Hippocampal formation (tissue), 2 donors: Measurements from ENCODE around the gene P3R3URF.

ENCODE experiments used
- DNase-seq, 2 donors: peaks; one replicate each; lab custom pipeline; 2025; lab: John Stamatoyannopoulos, UW

Gene P3R3URF

DNA sequence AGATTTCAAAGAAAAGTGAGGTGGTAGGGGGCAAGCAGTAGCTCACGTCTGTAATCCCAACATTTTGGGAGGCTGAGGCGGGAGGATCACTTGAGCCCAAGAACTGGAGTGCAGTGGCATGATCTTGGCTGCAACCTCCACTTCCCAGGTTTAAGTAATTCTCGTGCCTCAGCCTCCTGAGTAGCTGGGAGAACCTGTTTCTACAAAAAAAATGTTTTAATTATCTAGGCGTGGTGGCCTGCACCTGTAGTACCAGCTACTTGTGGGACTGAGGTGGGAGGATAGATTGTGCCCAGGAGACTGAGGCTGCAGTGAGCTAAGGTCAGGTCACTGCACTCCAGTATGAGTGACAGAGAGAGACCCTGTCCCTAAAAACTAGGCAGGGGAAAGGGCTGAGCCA lies 4.0 kb downstream of the P3R3URF start:
- no peak for DNase-seq

DNA sequence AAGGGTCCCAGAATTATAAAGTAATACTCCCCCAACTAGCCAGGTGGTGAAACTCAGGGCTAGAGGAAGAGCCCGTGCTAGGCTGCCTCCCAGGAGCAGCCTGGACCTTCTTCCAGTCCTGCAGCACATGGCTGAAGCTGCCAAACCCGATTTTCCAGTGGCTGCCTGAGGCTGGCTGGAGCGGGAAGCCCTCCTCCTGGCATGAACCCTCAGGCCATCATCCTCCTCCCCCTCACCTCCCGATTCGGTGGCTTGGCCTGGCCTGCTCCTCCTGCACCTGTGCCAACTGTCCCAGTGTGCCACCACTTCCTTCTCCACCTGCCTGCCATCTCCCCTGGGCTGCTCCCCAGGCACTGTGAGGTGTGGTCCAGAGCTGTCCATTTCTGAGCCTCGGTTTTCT lies 4.4 kb downstream of the P3R3URF start:
- no peak for DNase-seq

DNA sequence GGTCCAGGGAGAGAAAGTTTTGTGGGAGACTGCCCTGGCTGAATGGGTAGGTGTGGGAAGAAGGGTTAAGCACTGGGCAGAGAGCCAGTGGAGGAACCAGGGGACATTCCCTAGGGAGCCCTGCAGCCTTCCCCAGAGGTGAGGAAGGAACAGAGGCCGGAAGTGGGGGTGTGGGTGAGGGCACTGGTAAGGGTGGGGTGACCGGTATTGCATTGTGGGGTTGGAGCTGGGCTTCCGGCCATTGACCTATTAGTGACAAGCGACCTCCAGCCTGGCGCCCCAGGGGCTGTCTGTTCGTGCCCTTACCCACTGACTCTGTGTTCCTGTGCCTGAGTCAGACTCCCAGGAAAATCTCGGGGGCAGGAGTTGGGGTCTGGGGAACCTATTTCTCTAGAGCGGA lies 4.9 kb downstream of the P3R3URF start:
- DNase-seq: no peak

- DNase-seq: no peak
Measured at GRCh38 chr1:46169811-46170454, 6.4 kb downstream of the P3R3URF start.

DNA sequence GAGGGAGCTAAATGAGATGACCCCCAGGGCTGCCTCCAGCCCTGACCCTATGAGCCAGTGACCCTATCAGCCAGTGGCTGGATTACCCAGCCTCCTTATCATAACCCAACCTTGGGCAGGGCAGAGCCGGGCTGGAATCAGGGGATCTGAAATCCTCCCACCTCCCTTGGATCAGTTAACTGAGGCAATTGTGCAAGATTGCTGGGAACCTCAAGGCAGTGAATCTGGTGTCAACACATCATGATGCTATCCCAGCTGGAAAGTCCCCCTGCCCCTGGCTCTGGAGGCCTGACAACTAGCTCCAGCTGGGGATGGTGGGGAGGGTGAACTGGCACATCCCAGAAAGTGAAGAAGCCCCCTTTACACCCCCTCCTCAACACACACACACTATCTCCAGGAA lies 7.8 kb downstream of the P3R3URF start:
- no peak for DNase-seq

DNA sequence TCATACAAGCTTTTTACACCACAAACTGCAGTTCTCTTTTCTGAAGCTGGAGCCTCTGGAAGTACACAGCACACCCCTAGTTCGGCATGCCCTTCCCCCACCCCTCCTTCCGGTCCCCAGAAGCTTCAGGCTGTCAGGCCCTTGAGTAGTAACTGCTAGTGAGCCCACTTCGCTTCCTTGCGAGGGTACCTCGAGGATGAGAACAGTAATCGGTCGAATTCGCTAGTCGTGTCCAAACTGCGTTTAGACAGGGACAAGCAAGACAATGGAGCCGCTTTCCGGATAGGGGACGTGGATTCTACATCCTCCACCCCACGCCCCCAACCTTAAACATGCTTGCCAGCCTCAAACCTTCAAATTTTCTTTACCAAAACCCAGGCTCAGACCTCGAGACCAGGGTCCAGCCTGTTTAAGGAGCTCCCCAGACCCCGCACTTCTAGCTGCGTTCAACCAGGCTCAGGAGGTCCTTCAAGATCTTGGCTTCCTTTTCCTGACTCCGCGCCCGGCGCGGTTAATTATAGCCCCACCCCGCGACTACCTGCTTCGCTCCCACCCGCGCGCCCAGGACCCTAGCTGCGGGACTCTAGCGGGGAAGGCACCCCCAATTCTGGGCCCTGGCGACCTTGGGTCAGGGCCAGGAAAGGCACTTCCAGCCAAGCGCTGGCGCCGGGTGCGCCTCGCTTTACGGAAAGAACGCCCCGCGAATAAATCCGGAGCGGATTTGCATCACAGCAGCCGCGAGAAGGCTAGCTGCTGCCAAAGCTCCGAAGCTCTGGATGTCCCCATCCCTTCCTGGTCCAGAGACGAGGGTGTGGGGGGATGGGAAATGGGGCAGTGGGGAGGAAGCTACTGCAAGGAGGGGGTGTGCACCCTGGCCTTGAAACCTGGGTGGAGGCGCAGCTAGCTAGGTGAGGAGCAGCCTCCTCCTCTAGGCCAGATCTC lies 9.5 kb downstream of the P3R3URF start:
- DNase-seq: no peak

- no peak for DNase-seq
Measured at GRCh38 chr1:46160212-46160611, 16.1 kb downstream of the P3R3URF start.

- no peak for DNase-seq
Measured at GRCh38 chr1:46159516-46159915, 16.8 kb downstream of the P3R3URF start.

DNA sequence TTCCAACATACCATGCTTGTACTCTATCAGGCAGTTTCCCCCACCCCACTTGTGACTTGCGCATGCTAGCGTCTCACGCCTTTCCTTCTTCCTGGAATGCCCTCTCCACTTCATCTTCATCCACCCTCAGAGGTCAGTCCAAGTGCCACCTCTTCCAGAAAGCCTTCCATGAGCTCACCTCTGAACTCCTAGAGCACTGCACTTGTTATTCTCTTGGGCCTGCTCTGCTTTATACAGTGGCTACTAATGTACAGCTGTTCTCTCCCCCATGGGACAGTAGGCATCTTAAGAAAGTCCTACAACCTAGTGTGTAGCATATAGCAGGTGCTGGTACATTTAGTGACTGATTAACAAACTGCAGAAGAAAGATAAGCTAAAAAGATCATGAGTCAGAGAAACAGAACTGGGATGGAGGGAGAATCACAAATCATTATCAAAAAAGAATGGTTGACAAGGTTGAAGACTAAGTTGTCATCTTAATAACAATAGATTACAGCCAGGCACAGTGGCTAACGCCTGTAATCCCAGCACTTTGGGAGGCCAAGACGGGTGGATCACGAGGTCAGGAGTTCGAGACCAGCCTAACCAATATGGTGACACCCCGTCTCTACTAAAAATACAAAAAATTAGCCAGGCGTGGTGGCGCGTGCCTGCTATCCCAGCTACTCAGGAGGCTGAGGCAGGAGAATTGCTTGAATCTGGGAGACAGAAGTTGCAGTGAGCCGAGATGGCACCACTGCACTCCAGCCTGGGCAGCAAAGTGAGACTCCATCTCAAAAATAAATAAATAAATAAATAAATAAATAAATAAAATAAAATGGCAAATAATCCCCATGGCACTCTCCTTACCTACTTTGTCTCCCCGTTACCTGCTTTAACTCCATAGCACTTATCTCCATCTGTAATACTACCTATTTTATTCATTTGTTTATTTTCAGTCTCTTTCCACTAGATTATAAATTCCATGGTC lies 17.7 kb downstream of the P3R3URF start:
- DNase-seq: no peak

DNA sequence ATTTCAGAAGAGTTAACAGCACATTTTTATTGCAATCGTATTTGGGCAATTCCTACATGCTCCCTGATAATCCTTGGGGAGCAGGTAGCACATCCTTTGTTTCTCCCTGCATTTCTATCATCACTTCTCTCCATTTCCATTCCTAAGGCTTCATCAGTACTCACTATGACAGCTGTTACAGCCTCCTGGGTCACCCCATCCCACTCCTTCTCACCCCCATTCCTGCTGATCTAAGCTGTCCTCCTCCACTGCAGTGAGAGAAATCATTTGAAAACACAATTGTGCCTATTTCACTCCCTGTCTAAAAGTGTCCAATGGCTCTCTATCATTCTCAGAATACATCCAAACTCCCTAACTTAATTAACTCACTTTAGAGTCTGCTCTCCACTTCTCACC lies 18.4 kb downstream of the P3R3URF start:
- DNase-seq: no peak

DNA sequence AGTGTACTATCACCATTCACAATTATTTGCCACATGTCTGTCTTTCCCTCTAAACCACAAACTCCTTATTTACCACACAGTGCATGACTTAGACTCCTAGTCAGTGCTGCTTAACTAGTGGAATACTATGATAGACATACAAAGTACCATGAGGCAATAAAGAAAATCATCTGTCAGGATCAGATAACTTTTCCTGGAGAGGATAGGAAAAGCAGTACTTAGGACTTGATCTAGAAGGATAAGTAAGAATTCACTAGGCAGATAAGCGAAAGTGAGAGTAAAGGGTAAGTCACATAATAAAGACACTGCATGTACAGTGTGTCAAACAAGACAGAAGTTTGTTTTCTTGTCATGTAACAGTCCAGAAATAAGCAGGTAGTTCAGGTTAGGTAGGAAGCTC lies 22.6 kb downstream of the P3R3URF start:
- no peak for DNase-seq

DNA sequence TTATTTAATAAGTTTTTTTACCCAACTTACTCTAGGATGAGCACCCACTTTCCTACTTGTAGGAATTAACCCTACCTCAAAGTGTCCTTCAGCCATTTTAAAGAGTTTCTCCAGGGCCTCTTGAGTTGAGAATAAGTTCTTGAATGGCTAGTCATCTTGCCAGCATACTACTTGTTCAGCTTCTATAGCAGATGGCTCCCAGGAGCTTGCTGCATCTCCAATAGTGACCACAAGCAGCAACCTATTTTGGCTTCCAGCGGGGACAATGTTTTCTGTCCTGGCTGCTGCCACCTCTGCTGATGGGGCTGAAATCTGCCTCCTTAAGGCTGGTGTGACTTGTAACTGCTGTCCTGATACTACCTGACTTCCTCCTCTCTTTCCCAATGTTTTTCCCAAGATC lies 23.1 kb downstream of the P3R3URF start:
- no peak for DNase-seq

GRCh38 chr1:46152016-46152415 lies 24.3 kb downstream of the P3R3URF start:
- DNase-seq: no peak

DNA sequence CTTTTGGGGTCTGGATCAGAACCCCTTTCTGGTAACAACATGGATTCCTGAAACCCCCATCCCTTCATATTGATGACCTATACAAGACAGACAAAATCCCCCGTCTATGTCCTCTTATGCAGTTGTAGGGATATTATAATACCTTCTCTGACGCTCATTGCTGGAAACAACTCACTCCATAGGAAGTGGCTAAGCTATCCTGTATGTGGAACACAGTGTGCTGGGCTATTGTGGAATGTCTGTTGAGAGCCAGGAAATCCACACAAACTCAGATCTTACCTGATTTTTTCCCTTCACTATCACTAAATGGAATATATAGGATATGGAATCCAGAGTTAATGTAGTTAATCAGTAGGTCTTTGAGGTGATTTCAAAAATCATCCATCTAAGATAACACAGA lies 26.2 kb downstream of the P3R3URF start:
- no peak for DNase-seq

DNA sequence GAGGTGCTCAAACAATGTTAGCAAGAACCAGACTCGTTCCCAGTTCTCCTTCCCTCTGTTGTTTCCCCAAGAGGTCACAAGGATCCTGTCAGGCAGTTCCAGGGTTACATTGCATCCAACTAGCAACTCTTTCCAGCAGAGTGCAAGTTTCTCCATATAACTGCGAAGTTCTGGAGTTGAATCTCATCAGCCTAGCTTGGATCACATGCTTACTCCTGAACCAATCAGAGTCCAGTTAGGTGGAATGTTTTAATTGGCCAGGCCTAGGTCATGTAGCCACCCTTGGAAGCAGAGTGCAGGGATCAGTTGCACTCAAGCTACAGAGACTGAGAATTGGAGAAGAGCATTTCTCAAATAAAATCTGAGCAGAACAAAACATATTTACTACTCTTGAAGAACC lies 28.0 kb downstream of the P3R3URF start:
- DNase-seq: no peak

- no peak for DNase-seq
Measured at GRCh38 chr1:46137916-46138315, 38.4 kb downstream of the P3R3URF start.

GRCh38 chr1:46136711-46137110 lies 39.6 kb downstream of the P3R3URF start:
- DNase-seq: no peak

DNA sequence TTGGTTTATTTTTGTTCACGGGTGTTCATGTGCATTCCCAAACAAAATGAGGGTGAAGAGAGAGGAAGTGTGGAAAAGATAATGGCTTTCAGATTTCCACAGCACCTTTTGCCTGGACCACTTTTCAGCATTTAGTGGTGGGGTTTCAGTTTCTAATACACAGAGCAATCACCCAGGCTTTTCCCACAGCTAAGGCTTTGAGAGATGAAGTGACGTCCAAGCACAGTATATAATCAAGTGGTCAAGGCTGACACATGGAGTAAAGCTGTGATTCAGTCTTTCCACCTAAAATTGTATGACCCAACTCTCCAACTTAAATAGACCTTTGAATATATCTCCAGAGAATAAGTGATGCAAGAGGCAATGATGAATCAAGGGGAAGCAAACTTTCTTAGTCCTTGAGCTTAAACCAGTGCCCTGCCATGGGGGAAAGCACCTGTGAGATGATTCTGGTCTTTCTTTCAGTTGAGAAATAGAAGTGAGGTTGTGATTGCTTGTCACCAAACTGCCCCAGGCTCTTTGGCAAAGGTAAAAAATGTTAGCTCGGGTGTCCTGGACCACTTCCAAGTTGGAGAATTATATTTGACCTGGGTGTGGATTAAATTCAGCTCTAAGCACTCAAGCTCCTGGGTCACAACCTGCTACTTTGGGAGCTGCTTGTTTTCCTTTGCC lies 41.5 kb downstream of the P3R3URF start:
- DNase-seq: no peak

DNA sequence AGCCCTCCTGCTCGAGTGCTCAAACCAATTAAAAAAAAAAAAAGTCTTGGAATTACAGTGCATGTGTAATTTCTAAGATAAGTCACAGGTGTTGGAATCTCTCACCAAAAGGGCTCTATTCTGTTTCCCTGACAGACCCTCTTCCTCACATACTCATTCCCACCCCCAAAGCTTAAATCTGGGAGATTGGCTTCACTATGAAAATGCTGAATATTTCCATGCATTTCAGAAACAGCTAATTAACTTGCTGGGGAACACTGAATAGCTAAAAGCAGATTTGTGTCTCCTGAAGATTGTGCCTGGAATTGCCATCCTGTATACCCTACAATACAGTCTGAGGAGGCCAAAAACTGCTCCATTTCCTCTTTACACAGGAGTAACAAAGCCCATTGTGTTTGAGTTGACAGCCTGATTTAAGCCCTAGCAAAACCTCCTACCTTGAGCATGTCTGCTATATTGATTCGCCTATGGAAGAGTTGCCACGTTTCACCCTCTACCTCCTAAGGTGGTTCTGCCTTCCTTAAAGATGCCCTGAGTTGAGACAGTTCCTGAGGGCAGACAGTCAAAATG lies 42.4 kb downstream of the P3R3URF start:
- DNase-seq: no peak

DNA sequence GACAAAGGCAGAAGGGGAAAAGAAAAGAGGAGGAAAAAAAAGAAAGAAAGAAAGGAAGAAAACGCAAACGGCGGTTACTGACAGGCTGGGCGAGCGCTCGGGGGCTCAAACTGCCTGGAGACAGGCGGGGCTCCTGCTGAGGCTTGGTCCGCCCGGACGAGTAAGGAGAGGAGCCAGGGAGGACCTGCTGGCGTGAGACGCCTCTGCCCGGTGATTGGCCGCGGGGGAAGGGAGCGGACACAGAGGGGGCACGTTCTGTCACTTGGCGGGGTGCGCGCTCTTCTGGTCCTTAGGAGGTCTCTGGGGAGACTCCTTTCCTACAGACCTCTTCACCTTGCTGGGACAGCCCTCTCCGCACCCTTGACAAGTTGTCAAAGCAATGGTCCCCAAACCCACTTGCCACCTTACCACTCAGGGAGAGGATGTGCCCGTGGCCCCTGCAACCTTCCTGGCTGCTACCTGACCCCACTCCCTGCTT lies 43.1 kb downstream of the P3R3URF start:
- no peak for DNase-seq

DNA sequence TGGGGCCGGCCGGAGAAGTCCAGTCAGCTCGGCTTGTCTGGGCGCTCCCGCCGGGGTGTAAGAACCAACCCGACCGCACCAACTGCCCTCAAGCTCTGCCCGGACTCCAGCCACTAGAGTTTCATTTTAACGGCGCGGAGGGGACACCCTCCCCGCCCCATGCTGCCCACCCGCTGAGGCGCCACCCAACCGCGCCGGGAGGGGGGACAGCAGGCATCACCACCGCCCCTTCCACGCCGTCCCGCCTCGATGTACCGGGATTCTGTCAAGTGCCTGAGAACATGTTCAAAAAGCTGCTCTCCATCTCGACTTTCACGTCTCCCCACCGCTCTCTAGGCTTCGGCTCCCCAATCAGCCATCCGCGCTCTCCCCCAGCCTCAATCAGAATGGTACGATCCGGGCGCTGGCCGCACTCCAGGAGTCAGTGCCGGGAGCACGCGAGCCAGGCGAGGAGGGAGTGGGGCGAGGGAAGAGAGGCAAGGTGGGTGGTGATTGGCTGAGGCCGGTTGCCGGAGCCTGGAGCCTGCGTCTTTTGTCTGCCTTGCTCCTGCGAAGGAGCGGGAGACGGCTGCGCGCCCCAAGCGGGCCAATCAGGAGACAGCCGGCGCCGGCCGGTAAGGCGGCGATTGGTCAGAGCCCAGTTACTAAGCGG lies 43.6 kb downstream of the P3R3URF start, which contains the start of gene PIK3R3:
Gene PIK3R3 (minus strand): TSS at position 101 of the 652 bp plus-strand sequence. CDS start 677 bp downstream, outside the sequence.
- DNase-seq: peak; percentile 96 to 97
